ENCODE data around the gene ZNF827. TPM values are rescaled to one million over a fixed set of nuclear protein-coding genes. Genes with fewer than 3 reads are reported as not detected.

Gene ZNF827
- total and polyA plus RNA-seq, 7 donors: 1.7 to 15.2 (median 7.3) TPM

GRCh38 chr4:145882604-145883003 lies 56.0 kb downstream of the ZNF827 start:
- Histone ChIP-seq H3K9me3 (no peaks in the 10 kb centered on the region), H3K27me3 (ENCODE audit: insufficient read depth in 3 of 3, low read length in 2 of 3) (no peaks in the 10 kb centered on the region), H3K27ac (peak overlapping the region; percentile 47), H3K4me1 (peaks cover 57% of the 10 kb centered on the region), H3K36me3 (ENCODE audit: insufficient read depth in 1 of 2, low read depth in 1 of 2) (no peaks in the 10 kb centered on the region), H3K4me3 (no peak overlapping the region)
- peak; percentile 67 to 84 (median 77) for ATAC-seq
- 30 to 69% (median 39%) methylated on average over 7 of the region's 7 CpGs for WGBS, 3 donors
- DNase-seq: no peak
- intact Hi-C loops (cut with DNase I): loop anchor here (5.0 to 10.0 kb wide), 2 partner anchors 52 to 55 kb away; partner anchors contain the start of gene ZNF827 (in 2 of the 2)
- no peak for TF ChIP-seq CTCF (IDR thresholded peaks at IDR 0.05)

GRCh38 chr4:145881989-145882388 lies 56.6 kb downstream of the ZNF827 start:
- DNase-seq (no peak), ATAC-seq (peak in 2 of 4 donors; percentile 3 to 42)
- Histone ChIP-seq H3K36me3 (ENCODE audit: insufficient read depth in 1 of 2, low read depth in 1 of 2) (no peaks in the 10 kb centered on the region), H3K27me3 (ENCODE audit: insufficient read depth in 3 of 3, low read length in 2 of 3) (no peaks in the 10 kb centered on the region), H3K4me1 (peaks cover 57% of the 10 kb centered on the region), H3K9me3 (no peaks in the 10 kb centered on the region), H3K4me3 (no peak overlapping the region), H3K27ac (peak overlapping the region; percentile 47)
- no peak for TF ChIP-seq CTCF (IDR thresholded peaks at IDR 0.05)
- 47 to 70% (median 49%) methylated on average over 8 of the region's 8 CpGs for WGBS, 3 donors
- intact Hi-C loops (cut with DNase I): loop anchor here (5.0 to 10.0 kb wide), 2 partner anchors 53 to 55 kb away; partner anchors contain the start of gene ZNF827 (in 2 of the 2)

- ATAC-seq: peak in 1 of 4 donors; percentile 2
- Histone ChIP-seq H3K27me3 (ENCODE audit: insufficient read depth in 3 of 3, low read length in 2 of 3) (no peaks in the 10 kb centered on the region), H3K4me3 (no peak overlapping the region), H3K4me1 (peaks cover 57% of the 10 kb centered on the region), H3K9me3 (no peaks in the 10 kb centered on the region), H3K27ac (no peak overlapping the region), H3K36me3 (ENCODE audit: insufficient read depth in 1 of 2, low read depth in 1 of 2) (no peaks in the 10 kb centered on the region)
- 70 to 78% (median 74%) methylated on average over 4 of the region's 4 CpGs for WGBS, 3 donors
- no peak for TF ChIP-seq CTCF (IDR thresholded peaks at IDR 0.05)
- intact Hi-C loops (cut with DNase I): loop anchor here (5.0 to 10.0 kb wide), 2 partner anchors 53 to 56 kb away; partner anchors contain the start of gene ZNF827 (in 2 of the 2)
- DNase-seq: no peak
Measured at GRCh38 chr4:145881576-145881975, 57.0 kb downstream of the ZNF827 start.

- no peak for DNase-seq
- Histone ChIP-seq H3K9me3 (no peaks in the 10 kb centered on the region), H3K27me3 (ENCODE audit: insufficient read depth in 3 of 3, low read length in 2 of 3) (no peaks in the 10 kb centered on the region), H3K27ac (no peak overlapping the region), H3K4me1 (peaks cover 57% of the 10 kb centered on the region), H3K4me3 (no peak overlapping the region), H3K36me3 (ENCODE audit: insufficient read depth in 1 of 2, low read depth in 1 of 2) (no peaks in the 10 kb centered on the region)
- intact Hi-C loops (cut with DNase I): loop anchor here (5.0 to 10.0 kb wide), 2 partner anchors 54 to 57 kb away; partner anchors contain the start of gene ZNF827 (in 2 of the 2)
- 85 to 92% (median 91%) methylated on average over 9 of the region's 9 CpGs for WGBS, 3 donors
- no peak for TF ChIP-seq CTCF (IDR thresholded peaks at IDR 0.05)
- no peak for ATAC-seq
Measured at GRCh38 chr4:145880355-145880960, 58.2 kb downstream of the ZNF827 start.
